ENCODE data around the gene GTPBP4. TPM values are rescaled to one million over a fixed set of nuclear protein-coding genes. Genes with fewer than 3 reads are reported as not detected.

GTPBP4 gene
- total and polyA plus RNA-seq, 9 of the 15 experiments (the other 6 are each of a cell fraction or from before 2014, with no cell fraction given): 79.0 to 155 (median 128) TPM

- TF ChIP-seq MTF1 (CRISPR knock-in tag; IDR thresholded peaks at IDR 0.05; ENCODE audit: borderline replicate concordance) (no peak), ZNF143 (CRISPR knock-in tag; IDR thresholded peaks at IDR 0.05) (no peak), SFPQ (IDR thresholded peaks at IDR 0.05; ENCODE audit: low read depth, low read length) (no peak), SRSF1 (IDR thresholded peaks at IDR 0.05; ENCODE audit: low read depth, low read length) (no peak), NR0B1 (IDR thresholded peaks at IDR 0.05; ENCODE audit: partially characterized antibody) (no peak), ZNF347 (CRISPR knock-in tag; IDR thresholded peaks at IDR 0.05; ENCODE audit: low read depth) (no peak), ZNF140 (CRISPR knock-in tag; IDR thresholded peaks at IDR 0.05) (no peak), GATA2 (CRISPR knock-in tag; IDR thresholded peaks at IDR 0.05) (no peak), TCF7 (IDR thresholded peaks at IDR 0.05; ENCODE audit: borderline replicate concordance) (no peak; the same call in 1 of the 2 replicates), ZNF395 (CRISPR knock-in tag; IDR thresholded peaks at IDR 0.05) (no peak), KLF13 (tag; IDR thresholded peaks at IDR 0.05; ENCODE audit: borderline replicate concordance, low read depth) (peak; percentile 19; the same call in 1 of the 2 replicates), NFE2 (IDR thresholded peaks at IDR 0.05; ENCODE audit: low read depth) (0 out of 2 replicates have a peak, but pooled peaks have one; percentile 1), CAMTA2 (CRISPR knock-in tag; conservative IDR thresholded peaks at IDR 0.05) (no peak), REST (IDR thresholded peaks at IDR 0.05; ENCODE audit: borderline replicate concordance) (no peak), REST (CRISPR knock-in tag; IDR thresholded peaks at IDR 0.05; ENCODE audit: low read depth) (0 out of 2 replicates have a peak, but pooled peaks have one; percentile 29)
Observed at GRCh38 chr10:1048732-1049424, 60.6 kb downstream of the GTPBP4 start, which contains the start of gene IDI1 (continued).

All from K562 (cell line).